HG02759 (cell line): ENCODE results near the gene DPP9.

Experiments
- ATAC-seq: cut with Tn5 transposase; IDR thresholded peaks from one replicate; pipeline ENCODE4 v1.9.1; 2021; ENCODE audit warnings: mild to moderate bottlenecking, moderate library complexity; ENCODE audit not compliant: unreplicated experiment

The DPP9 gene

GRCh38 chr19:4662020-4662695 lies 61.5 kb downstream of the DPP9 start:
- ATAC-seq: no peak

- no peak for ATAC-seq
Observed at GRCh38 chr19:4660993-4661392, 62.6 kb downstream of the DPP9 start.

DNA sequence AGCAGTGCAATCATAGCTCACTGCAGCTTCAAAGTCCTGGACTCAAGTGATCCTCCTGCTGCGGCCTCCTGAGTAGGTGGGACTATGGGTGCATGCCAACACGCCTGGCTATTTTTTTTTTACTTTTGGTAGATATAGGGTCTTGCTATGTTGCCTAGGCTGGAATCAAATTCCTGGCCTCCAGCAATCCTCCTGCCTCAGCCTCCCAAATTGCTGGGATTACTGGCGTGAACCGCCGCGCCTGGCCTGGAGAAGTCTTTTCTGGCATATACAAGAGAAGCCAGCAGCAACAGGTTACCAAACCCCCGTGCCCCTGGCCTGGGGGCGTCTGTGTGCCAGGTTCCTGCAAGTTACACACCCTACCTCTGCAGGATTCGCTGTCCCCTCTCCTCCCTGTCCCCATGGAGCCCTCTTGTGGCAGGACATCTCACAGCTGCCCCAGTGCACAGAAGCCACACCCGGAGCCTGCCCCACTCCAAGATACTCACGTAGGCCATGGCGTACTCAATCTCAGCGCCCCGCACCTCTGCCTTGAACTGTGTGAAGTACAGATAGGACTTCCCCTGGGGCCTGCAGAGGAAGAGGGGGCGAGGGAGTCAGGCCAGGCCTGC lies 63.4 kb downstream of the DPP9 start:
- no peak for ATAC-seq

DNA sequence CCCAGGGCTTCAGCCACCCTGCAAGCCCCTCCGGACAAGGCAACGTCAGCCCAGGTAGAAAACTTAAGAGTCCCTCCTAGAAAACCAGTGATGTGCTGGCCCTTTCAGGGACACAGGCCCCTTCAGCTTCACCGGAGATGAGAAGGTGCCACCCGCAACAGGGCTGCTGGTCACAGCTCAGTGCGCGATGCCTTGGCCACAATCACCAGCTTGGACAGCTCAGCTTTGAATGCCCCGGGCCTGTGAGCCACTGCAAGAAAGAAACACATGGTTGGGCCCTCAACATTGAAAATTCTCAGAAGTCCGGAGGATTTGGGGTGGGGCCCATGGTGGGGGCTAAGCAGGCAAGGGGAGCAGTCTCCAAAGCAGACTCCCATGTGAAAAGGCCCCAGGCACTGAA lies 65.8 kb downstream of the DPP9 start:
- ATAC-seq: no peak

DNA sequence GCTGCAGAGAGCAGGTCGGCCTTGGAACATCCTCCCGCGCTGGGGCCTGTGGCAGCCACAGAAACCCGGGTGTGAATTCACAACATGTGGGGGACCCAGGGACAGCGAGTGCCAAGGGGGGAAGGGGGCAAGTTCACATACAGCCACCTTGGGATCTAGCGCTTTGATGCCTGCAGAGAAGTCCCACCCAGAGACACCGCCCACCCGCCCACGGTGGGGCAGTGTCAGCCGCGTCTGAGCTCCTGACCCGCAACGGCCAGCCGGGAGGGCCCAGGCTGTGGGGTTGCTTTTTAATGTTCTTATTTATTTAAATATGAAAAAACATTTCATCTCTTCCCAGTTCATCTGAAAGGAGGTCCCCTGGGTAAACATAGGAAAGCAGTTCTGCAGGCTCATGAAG lies 66.4 kb downstream of the DPP9 start:
- no peak for ATAC-seq

GRCh38 chr19:4656102-4656501 lies 67.5 kb downstream of the DPP9 start:
- no peak for ATAC-seq

DNA sequence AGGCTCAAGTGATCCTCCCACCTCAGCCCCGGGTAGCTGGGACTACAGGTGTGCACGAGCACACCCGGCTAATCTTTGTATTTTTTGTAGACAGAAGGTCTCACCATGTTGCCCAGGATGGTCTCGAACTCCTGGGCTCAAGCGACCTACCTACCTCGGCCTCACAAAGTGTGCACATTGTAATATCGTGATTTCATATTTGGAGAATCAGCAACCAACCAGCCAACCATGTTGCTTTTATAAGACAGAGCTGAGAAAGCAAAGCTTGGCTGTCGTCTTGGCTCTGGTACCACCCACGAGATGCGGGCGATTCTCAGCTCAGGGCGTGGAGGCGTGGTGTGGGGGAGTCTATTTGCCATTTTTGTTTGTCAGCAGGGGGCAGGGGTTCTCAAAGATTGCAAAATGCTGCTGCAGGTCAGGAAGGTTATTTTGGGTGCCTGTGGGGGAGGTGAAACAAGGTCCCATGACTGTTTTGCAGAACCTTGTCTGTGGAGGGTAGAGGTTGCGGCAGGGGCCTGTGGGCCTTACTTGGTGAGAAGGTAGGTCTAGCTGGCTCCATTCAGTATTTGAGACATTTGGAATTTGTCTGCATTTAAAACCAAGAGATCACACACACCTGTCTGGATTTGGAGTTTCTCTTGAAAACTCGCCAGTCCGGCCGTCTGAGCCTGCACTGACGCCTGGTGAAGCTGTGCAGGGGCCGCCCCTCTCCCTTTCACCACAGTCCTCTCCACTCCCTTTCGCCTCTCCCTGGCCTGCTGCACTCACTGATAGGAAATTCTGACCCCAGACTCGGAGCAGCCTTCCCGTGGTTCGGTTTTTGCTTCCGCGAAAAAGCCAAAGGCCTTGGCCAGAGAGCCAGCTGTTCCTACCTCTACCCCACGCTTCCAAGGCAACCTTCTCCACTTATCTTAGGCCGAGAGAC lies 68.9 kb downstream of the DPP9 start:
- no peak for ATAC-seq

DNA sequence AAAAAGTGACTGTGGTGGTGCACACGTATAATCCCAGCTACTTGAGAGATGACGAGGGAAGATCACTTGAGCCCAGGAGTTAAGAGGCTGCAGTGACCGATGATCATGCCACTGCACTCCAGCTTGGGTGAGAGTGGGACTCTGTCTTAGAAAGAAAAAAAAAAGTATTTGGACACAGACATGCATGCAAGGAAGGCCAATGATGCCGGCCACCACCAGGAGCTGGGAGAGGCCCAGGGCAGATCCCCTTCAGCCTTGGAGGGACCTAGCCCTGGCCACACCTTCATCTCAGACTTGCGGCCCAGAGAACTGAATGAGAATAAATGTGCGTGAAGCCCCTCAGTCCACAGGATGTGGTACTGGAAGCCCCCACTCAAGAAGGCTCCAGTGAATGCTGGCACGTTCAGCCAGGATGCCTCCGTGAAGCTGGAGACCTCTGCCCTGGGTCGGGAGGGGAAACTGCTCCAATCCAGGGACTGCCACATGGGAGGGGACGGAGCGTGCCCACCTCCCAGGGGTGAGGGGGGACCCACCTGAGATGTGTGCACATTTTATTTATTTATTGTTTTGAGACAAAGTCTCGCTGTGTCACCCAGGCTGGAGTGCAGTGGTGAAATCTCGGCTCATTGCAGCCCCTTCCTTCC lies 69.7 kb downstream of the DPP9 start:
- no peak for ATAC-seq

- ATAC-seq: no peak
Observed at GRCh38 chr19:4652075-4652474, 71.6 kb downstream of the DPP9 start.

- ATAC-seq: no peak
Observed at GRCh38 chr19:4650159-4650558, 73.5 kb downstream of the DPP9 start.

DNA sequence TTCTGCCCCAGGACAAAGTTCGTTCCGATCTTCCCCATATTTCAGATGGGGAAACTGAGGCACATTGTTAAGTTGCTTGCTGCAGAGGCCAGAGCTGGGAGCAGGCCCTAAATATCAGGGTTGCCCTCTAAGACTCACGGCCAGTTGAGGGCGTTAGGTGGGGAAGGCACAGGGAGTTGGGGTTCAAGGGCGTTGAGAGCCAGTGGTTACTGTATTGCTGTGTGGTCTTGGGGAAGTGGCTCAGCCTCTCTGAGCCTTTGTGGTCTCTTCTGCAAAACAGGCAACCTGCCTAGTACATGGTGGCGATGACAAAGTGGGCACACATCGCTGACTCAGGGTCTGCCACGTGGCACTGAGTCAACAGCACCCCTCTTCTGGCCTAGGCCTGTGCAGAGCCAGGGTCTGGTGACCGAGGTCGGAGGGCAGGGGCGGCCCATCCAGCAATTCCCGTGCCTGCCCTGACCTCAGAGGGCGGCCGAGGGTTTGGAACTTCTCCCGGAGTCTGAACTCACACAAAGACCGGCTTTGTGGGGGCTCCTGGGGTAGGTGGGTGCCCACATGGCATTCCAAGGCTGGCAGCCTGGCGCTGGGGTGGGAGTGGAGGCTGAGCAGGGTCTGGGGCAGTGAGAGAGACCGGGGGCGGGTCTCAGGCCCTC lies 74.1 kb downstream of the DPP9 start:
- ATAC-seq: no peak

- no peak for ATAC-seq
Observed at GRCh38 chr19:4647676-4648644, 75.7 kb downstream of the DPP9 start.

DNA sequence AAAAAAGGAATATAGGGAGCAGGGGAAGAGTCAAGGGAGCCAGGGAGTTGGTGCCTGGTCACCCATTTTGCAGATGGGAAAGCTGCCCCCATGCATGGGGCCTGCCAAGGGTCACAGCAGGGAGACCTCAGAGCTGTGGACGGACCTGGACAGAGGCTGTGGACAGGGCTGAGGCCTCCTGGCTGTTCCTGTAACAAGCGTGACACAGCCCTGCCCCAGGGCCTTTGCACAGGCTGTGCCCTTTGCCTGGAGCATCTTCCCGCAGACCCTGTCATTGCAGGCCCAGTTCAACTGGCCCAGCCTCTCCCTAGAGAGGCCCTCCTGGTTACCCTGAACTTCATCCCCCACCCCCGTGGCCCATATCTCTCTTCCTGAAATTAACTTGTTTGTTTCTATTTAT lies 77.9 kb downstream of the DPP9 start:
- no peak for ATAC-seq

DNA sequence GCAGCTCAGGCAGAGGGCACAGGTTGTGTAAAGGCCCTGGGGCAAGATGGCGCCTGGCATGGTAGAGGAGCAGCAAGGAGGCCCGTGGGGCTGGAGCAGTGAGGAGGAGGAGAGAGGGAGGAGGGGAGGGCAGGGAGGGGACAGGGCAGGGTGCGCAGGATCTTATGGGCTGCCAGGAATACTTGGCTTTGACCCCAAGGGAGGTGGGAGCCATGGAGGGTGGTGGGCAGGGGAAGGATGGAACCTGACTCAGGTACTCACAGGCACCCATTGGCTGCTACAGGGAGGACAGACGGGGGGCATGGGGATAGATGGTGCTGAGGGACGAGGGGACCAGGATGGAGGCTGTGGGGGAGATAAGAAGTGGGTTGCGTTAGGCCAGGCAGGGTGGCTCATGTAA lies 81.0 kb downstream of the DPP9 start:
- no peak for ATAC-seq

DNA sequence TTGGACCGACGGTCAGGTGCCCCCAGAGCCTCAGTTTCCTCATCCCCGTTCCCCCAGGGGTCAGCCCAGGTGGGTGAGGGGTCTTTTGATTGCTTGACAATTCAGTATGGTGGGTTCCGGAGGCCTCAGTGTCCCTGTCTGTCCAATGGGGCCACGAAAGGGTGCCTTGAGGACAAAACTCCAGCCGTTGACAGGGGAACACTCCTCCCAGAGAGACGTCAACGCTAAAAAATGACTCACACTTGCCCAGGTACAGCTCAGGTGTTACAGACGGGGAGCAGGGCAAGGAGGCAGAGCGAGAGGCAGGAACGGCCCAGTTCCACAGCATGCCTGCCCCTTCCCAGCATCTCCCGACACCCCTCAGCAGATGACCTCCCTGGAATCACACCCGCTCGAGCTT lies 82.5 kb downstream of the DPP9 start:
- ATAC-seq: no peak

GRCh38 chr19:4640247-4641000 lies 83.2 kb downstream of the DPP9 start:
- no peak for ATAC-seq

DNA sequence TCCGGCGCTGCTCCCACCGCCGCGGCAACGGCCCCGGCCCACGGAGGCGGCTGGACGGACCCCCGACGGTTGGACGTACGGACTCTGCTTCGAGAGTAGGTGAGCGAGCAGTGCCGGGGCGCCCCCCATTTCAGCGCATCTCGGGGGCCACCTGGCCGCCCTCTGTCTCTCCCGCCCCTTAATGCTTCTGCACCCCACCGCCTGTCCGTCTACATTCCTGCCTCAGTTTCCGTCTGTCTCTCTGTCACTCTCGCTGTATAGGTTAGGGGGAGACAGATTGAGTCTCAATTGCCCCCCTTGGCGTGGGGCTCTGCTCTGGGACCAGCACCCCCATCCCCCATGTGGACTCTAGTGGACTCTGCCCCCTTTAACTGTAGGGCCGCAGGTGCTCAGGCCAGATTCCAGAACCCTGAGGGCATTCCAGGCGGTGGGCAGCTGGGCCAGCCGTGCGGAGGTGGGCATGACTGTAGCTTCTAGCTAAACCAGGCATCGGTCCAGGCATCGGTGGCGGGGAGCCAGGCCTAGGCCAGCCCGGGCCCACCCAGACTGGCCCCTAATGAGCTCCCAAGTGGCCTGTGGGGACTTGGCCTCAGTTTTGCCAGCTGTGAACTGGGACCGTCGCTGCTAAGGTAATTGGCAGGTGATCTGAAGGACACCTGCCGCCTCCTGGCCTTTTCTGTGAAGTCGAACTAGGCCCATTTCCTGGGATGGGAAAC lies 84.0 kb downstream of the DPP9 start:
- no peak for ATAC-seq

DNA sequence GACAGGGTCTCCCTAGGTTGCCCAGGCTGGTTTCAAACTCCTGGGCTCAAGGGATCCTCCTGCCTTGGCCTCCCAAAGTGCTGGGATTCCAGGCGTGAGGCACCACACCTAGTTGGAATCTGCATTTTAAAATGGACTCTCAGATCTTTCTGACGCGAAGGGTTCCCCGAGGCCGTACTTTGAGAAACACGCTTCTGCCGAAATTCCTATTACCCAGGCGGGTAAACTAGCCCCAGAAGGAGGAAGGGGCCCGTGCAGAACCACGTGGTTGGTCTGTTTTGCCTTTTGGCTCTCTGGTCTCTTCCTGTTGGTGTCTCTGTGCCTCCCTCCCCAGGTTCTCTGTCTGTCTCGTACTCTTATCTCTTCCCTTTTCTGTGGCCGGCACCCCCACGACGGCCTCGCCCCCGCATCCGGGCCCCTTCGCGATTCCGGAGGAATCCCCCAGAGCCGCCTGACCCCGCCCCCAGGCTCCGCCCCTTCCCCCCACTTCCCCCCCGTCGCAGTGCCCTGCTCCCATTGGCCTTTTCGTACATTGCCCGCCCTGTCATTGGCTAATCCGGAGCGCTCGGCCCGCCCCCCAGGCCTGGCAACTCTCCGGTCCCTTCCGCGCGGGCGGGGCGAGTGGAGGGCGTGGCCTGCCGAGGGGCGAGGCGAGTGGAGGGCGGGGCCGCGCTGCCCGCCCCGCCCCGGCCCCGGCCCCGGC lies 84.7 kb downstream of the DPP9 start, which contains the start of gene TNFAIP8L1:
TNFAIP8L1 (plus strand) TSS at position 689 of the 703 bp plus-strand sequence. CDS start 12,354 bp downstream, outside the sequence.
- peak; percentile 80 for ATAC-seq
